Activated CD8-positive, alpha-beta T cell treated with anti-CD3 and anti-CD28 coated beads for 36 hours (primary cell): Measurements from ENCODE around the gene SPIRE2. TPM values are rescaled to one million over a fixed set of nuclear protein-coding genes. Genes with fewer than 3 reads are reported as not detected.
"Not testable (repeated sequence)": the region's sequence is repeated elsewhere in the genome, so short reads cannot be mapped to it uniquely, and the experiment has no call there.

ENCODE experiments used
- ATAC-seq: fragments of 200-7000 bp; cut with Tn5 transposase; one replicate; pipeline ENCODE4 v1.10.0; 2021; ENCODE audit warnings: mild to moderate bottlenecking, moderate library complexity
- CTCF ChIA-PET: fragments of 350-600 bp; sonication (Branson Sonifier 250); formaldehyde crosslinking; loops from one replicate; lab custom pipeline; 2021; ENCODE audit warnings: antibody characterized with exemption; lab: Charles Lee
- POLR2A ChIA-PET: fragments of 350-600 bp; sonication (Branson Sonifier 250); formaldehyde crosslinking; loops from one replicate; lab custom pipeline; 2021; ENCODE audit warnings: antibody characterized with exemption; lab: Charles Lee
- DNase-seq: peaks from one replicate; pipeline ENCODE4 v3.0.0-alpha.2; 2020
- H3K27ac Mint-ChIP-seq: one replicate; pipeline ENCODE4 v1.8.0; 2021; ENCODE audit warnings: mild to moderate bottlenecking, mixed read lengths
- H3K27me3 Mint-ChIP-seq: one replicate; pipeline ENCODE4 v1.8.0; 2021; ENCODE audit warnings: mixed read lengths
- H3K36me3 Mint-ChIP-seq: one replicate; pipeline ENCODE4 v1.8.0; 2021; ENCODE audit warnings: low read depth, mixed read lengths
- H3K4me1 Mint-ChIP-seq: one replicate; pipeline ENCODE4 v1.8.0; 2021; ENCODE audit warnings: low read depth, mixed read lengths
- H3K4me3 Mint-ChIP-seq: one replicate; pipeline ENCODE4 v1.8.0; 2021; ENCODE audit warnings: mild to moderate bottlenecking, moderate library complexity, mixed read lengths
- H3K9me3 Mint-ChIP-seq: one replicate; pipeline ENCODE4 v1.8.0; 2021; ENCODE audit warnings: mixed read lengths
- CTCF ChIP-seq: fragments of 200-600 bp; IDR thresholded peaks from one replicate; pipeline ENCODE4 v1.8.0; 2022; ENCODE audit warnings: antibody characterized with exemption, mild to moderate bottlenecking
- intact Hi-C: fragments of 100-400 bp; cut with micrococcal nuclease; formaldehyde crosslinking; loops from one replicate; pipeline ENCODE4 v1.10.0; 2022
- total RNA-seq, 2 experiments: library from RNA; stranded (reverse); gene quantifications; one replicate each; pipeline ENCODE4 v1.2.3, GENCODE V29; 2021

The SPIRE2 gene
- total RNA-seq, 2 experiments from 2014 or later = 0.27 to 0.29 TPM

- ChIA-PET CTCF (no interaction called here), POLR2A (interaction anchor here (2.0 kb wide), 1 partner anchor 14 kb away, joined by 5 read pairs; no protein-coding TSS in a partner anchor)
- ATAC-seq = no peak
- no peak for DNase-seq
- no peaks in the 10 kb centered on the region for H3K4me1 Mint-ChIP-seq
- no peak overlapping the region for H3K27ac Mint-ChIP-seq
- H3K9me3 Mint-ChIP-seq = no peaks in the 10 kb centered on the region
- TF ChIP-seq CTCF = no peak
- H3K27me3 Mint-ChIP-seq = no peaks in the 10 kb centered on the region
- peaks cover 30% of the 10 kb centered on the region for H3K36me3 Mint-ChIP-seq
- no peak overlapping the region for H3K4me3 Mint-ChIP-seq
- intact Hi-C loops = no loop called here
Observed at GRCh38 chr16:89808475-89808874, 19.8 kb upstream of the SPIRE2 start.

- H3K4me3 Mint-ChIP-seq = no peak overlapping the region
- POLR2A ChIA-PET = interaction anchor here (0.6 to 1.1 kb wide), 2 partner anchors 62 to 72 kb away, joined by 3 read pairs; partner anchors contain the start of gene TCF25
- peaks cover 37% of the 10 kb centered on the region for H3K36me3 Mint-ChIP-seq
- H3K4me1 Mint-ChIP-seq = peaks cover 11% of the 10 kb centered on the region
- CTCF ChIA-PET = interaction anchor here (0.9 to 1.6 kb wide), 3 partner anchors 17 to 89 kb away, joined by 3 to 6 read pairs (median 3); no protein-coding TSS in a partner anchor
- TF ChIP-seq CTCF = no peak
- no peak for ATAC-seq
- no peak for DNase-seq
- H3K27me3 Mint-ChIP-seq = no peaks in the 10 kb centered on the region
- no peaks in the 10 kb centered on the region for H3K9me3 Mint-ChIP-seq
- intact Hi-C loops = loop anchor here (10.0 kb wide), 1 partner anchor 53 kb away; no protein-coding TSS in a partner anchor
- no peak overlapping the region for H3K27ac Mint-ChIP-seq
Observed at GRCh38 chr16:89811321-89811720, 17.0 kb upstream of the SPIRE2 start.

- intact Hi-C loops = loop anchor here (10.0 kb wide), 1 partner anchor 49 kb away; no protein-coding TSS in a partner anchor
- Mint-ChIP-seq H3K36me3 (peaks cover 20% of the 10 kb centered on the region), H3K9me3 (no peaks in the 10 kb centered on the region), H3K4me3 (peak overlapping the region; percentile 88), H3K27ac (peak overlapping the region; percentile 61), H3K27me3 (no peaks in the 10 kb centered on the region), H3K4me1 (peaks cover 32% of the 10 kb centered on the region)
- DNase-seq (peak; percentile 28), ATAC-seq (peak; percentile 29)
- ChIA-PET POLR2A (interaction anchor here (0.8 to 1.7 kb wide), 9 partner anchors 23 to 309 kb away, joined by 3 to 7 read pairs (median 3); partner anchors contain the start of gene TCF25), CTCF (interaction anchor here (0.9 to 1.7 kb wide), 3 partner anchors 44 to 110 kb away, joined by 3 to 7 read pairs (median 4); no protein-coding TSS in a partner anchor)
- no peak for TF ChIP-seq CTCF
Observed at GRCh38 chr16:89815639-89816348, 12.5 kb upstream of the SPIRE2 start.

- Mint-ChIP-seq H3K4me1 (peaks cover 29% of the 10 kb centered on the region), H3K36me3 (peaks cover 11% of the 10 kb centered on the region)
- not testable (repeated sequence) for H3K9me3 Mint-ChIP-seq, DNase-seq, H3K4me3 Mint-ChIP-seq, H3K27ac Mint-ChIP-seq, H3K27me3 Mint-ChIP-seq, ATAC-seq
- ChIA-PET CTCF (interaction anchor here (1.0 to 3.1 kb wide), 2 partner anchors 41 to 54 kb away, joined by 3 to 14 read pairs; partner anchors contain the start of gene TCF25), POLR2A (interaction anchor here (0.9 kb wide), 1 partner anchor 10 kb away, joined by 3 read pairs; the partner anchor contains the start of gene SPIRE2)
- intact Hi-C loops = loop anchor here (10.0 kb wide), 1 partner anchor 46 kb away; no protein-coding TSS in a partner anchor
Observed at GRCh38 chr16:89818851-89819403, 9.3 kb upstream of the SPIRE2 start.

- H3K27me3 Mint-ChIP-seq, POLR2A ChIA-PET, DNase-seq, ATAC-seq, H3K4me3 Mint-ChIP-seq, H3K27ac Mint-ChIP-seq, H3K9me3 Mint-ChIP-seq, H3K36me3 Mint-ChIP-seq: not testable (repeated sequence)
- peaks cover 24% of the 10 kb centered on the region for H3K4me1 Mint-ChIP-seq
- intact Hi-C loops = loop anchor here (10.0 kb wide), 1 partner anchor 45 kb away; no protein-coding TSS in a partner anchor
- CTCF ChIA-PET = interaction anchor here (1.0 to 3.1 kb wide), 2 partner anchors 41 to 54 kb away, joined by 3 to 14 read pairs; partner anchors contain the start of gene TCF25
Observed at GRCh38 chr16:89819448-89819847, 8.8 kb upstream of the SPIRE2 start.
